Fibroblast of villous mesenchyme (primary cell): ENCODE results near the gene SSBP3. TPM values are rescaled to one million over a fixed set of nuclear protein-coding genes. Genes with fewer than 3 reads are reported as not detected.

Experiments
- DNase-seq: peaks from one replicate; pipeline ENCODE4 v3.0.0-alpha.2; 2010; ENCODE audit warnings: low read depth
- H3K4me3 ChIP-seq: 2 replicates; pipeline ENCODE4 v1.5.1; 2011; ENCODE audit warnings: low read depth, mild to moderate bottlenecking, low read length
- total RNA-seq: library from RNA; depleted of rRNA; stranded (reverse); fragments of >200 nt; gene quantifications from 2 replicates; pipeline ENCODE4 v1.2.3, GENCODE V29; 2012
- TF ChIP-seq, protein P1 (sequence below): IDR thresholded peaks from 2 replicates; pipeline ENCODE4 v1.5.1; 2012; ENCODE audit warnings: low read depth, mild to moderate bottlenecking, low read length; ENCODE audit not compliant: insufficient read depth

The SSBP3 gene
- total RNA-seq, 1 donor, result 15.1 TPM

DNA sequence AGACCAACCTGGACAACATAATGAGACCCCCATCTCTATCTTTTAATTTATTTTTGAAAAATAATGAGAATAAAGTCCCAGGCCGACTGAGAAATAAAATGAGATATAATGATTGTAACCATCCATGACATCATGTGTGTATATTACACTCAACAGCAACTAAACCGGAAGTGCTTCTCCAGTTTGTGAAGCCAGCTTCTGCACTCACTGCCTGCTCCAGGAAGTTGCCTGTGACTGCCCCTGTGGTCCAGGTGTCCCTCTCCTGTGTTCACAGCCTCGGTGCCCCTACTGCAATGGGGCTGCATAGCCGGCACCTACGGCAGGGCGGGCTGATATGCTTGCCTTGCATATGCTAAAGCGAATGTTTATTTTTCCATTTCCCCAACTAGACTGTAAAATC lies 68.3 kb downstream of the SSBP3 start:
- peak; percentile 48 for DNase-seq
- H3K4me3 ChIP-seq, result no peak overlapping the region
- TF ChIP-seq, protein P1, sequence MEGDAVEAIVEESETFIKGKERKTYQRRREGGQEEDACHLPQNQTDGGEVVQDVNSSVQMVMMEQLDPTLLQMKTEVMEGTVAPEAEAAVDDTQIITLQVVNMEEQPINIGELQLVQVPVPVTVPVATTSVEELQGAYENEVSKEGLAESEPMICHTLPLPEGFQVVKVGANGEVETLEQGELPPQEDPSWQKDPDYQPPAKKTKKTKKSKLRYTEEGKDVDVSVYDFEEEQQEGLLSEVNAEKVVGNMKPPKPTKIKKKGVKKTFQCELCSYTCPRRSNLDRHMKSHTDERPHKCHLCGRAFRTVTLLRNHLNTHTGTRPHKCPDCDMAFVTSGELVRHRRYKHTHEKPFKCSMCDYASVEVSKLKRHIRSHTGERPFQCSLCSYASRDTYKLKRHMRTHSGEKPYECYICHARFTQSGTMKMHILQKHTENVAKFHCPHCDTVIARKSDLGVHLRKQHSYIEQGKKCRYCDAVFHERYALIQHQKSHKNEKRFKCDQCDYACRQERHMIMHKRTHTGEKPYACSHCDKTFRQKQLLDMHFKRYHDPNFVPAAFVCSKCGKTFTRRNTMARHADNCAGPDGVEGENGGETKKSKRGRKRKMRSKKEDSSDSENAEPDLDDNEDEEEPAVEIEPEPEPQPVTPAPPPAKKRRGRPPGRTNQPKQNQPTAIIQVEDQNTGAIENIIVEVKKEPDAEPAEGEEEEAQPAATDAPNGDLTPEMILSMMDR, result no peak

DNA sequence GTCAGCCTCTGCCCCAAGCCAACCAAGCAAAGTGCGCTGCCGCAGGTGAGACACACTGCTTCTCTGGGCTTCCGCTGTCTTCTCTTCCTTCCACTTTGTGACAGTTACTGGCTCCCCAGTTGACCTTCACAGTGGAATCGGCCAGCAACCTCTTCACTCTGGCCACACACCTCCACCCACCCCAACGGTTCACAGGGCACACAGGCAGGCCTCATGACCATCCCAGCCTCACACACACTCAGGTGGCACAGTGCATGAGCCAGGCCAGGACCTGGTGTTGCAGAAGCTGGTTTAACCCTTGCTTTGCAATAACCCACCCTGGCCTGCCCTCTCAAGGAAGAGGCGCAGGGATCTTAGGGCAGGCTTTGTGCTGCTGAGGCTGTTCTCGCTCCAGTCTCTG lies 69.2 kb downstream of the SSBP3 start:
- no peak for DNase-seq
- H3K4me3 ChIP-seq, result no peak overlapping the region
- TF ChIP-seq, protein P1, result no peak

DNA sequence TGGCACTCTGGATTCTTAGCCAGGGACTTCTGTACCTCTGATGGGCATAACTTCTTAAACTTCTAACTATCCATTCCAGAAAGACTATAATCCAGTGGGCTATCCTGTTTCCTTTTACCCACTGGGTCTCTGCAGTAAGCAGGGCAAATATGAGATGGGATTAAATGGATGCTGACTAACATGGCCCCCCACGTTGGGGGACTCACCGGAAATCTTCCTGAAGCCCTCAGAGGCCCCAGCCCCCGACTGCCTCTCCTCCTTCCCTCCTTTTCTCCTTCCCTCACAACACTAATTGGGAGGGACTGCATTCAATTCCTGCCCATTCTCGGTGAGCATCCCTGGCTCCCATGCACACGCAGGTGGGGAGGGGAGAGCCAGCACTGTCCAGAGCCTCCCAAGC lies 70.1 kb downstream of the SSBP3 start:
- TF ChIP-seq, protein P1, result no peak
- no peak for DNase-seq
- peak overlapping the region; percentile 45 for H3K4me3 ChIP-seq

DNA sequence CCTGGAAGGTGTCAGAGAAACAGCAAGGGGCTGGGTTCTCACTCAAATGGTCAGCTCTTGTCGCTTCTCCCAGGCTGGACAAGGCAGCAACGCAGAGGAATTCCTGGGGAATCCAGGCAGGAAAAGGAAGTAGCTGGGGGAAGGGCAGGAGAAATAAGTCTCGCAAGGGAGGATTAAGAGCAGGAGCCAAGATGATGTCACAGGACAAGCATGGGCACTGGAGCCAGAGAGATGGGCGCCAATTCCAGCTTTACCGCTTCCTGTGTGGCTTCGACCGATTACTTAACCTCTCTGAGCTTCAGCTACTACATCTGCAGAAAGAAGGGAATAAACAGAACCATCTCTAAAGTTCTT lies 70.5 kb downstream of the SSBP3 start:
- TF ChIP-seq, protein P1, result no peak
- H3K4me3 ChIP-seq, result peak overlapping the region; percentile 45

DNA sequence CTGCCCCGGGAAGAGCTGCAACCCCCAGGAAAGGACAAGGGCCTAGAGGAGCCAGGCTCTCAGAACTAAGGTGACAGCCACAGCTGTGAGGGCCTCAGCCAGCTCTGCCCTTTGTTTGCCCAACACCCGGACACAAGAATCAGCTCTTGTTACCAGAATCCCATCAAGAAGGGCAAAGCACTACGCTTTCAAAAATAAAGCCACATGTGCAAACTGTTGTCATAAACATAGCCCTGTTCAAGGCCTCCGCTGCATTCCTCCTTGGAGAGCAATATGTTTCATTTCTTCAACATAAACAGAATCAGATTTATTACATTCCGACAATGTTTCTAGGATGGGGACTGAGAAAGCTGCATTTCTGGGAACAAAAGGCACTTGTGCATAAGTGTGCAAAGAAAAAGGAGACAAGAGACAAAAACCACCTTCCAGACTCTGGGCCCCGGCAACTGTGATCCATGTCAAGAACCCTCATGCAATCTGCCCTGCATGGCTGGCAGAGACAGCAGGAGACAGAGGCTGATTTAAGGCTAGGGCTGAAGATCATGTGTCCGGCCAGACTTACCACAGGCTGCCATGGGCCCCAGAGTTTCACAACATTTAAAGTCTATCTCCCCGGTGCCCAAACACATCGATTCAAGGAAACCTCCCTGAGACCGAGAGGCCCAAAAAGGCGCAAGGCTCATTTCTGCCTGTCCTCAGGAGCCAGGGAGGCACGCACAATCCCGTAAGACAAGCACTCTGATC lies 71.0 kb downstream of the SSBP3 start:
- TF ChIP-seq, protein P1, result no peak
- H3K4me3 ChIP-seq, result peak overlapping the region; percentile 45

More for the DNA sequence above, 70.5 kb downstream of the SSBP3 start:
- peak; percentile 97 for DNase-seq

DNA sequence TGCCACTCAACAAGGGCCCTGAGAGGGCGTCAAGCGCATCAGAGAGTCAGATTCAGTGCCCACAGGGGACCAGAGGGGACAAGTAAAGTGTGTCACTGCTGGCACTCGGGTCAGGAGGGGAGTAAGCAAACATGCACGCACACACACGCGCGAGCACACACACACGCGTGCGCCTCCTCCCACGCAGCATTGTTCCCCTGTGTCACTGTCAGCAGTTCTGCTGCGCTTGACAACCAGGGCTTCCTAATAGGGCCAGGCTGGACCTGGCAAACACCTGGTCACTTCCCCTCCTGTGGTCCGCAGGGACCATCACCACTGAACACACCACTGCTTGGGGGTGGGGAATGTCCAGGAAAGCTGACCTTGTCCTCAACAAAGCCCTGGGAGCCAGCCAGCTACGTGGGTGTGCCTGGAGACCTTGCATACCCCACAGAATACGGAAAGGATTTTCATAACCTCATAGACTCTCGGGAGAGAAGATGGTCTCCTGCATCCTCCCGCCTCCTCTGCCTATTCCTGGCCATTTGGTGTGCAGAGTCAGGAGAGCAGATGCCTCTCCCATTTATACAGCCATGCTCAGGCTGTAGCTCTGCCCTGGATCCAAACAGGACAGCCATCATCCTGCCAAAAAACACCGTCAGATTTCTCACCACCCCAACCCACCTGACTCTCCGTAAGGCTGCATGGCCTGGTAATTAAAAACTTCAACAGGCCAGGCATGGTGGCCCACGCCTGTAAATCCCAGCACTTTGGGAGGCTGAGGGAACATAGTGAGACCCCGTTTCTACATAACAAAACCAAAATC lies 73.2 kb downstream of the SSBP3 start:
- no peak overlapping the region for H3K4me3 ChIP-seq
- DNase-seq, result no peak
- TF ChIP-seq, protein P1, result no peak

More for the DNA sequence above, 71.0 kb downstream of the SSBP3 start:
- peak; percentile 94 for DNase-seq
